ENCODE results near the gene CDK17. TPM values are rescaled to one million over a fixed set of nuclear protein-coding genes. Genes with fewer than 3 reads are reported as not detected.

CDK17 gene
- total and polyA plus RNA-seq, 2 of the 8 experiments (the other 6 are each of a cell fraction or from before 2014, with no cell fraction given): 5.8 to 20.0 TPM

DNA sequence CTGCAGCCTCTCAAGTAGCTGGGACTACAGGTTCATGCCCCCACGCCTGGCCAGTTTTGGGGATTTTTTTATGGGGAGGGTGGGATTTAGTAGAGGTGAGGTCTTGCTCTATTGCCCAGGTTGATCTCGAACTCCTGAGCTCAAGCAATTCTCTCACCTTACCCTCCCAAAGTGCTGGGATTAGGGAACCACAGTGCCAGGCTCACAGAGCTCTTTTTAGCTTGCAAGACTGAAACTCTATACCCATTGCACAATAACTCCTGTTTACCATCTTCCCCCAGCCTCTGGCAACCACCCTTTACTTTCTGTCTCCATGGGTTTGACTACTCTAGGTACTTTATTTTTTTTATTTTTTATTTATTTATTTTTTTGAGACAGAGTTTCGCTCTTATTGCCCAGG is 25.7 kb upstream of the CDK17 start:
- no peak overlapping the region for H4K91ac ChIP-seq (replicated peaks; ENCODE audit: insufficient read length, low read length)
- H3K4me3 ChIP-seq (ENCODE audit: extremely low read depth in 1 of 4, insufficient read depth in 2 of 4, low read depth in 3 of 4, low read length in 4 of 4): no peak overlapping the region
- H3K79me2 ChIP-seq (ENCODE audit: control insufficient read depth in 1 of 2, insufficient read depth in 2 of 2, low read length in 2 of 2): no peaks in the 10 kb centered on the region
- H4K20me1 ChIP-seq (replicated peaks in 1 of 2; ENCODE audit: control insufficient read depth in 1 of 2, insufficient read depth in 2 of 2, low read length in 2 of 2): no peaks in the 10 kb centered on the region
- no peak overlapping the region for H2BK20ac ChIP-seq (ENCODE audit: low read length)
- no peak overlapping the region for H2AFZ ChIP-seq (ENCODE audit: low read length)
- DNase-seq (ENCODE audit: low read depth in 1 of 2, low spot score in 2 of 2) (no peak), FAIRE-seq (no peak)
- no peaks in the 10 kb centered on the region for H3K27me3 ChIP-seq (replicated peaks in 1 of 4; ENCODE audit: control insufficient read depth in 3 of 4, extremely low read depth in 1 of 4, insufficient read depth in 3 of 4, low read length in 3 of 4)
- H3K27ac ChIP-seq (ENCODE audit: low read depth, low read length): no peak overlapping the region
- H2BK15ac ChIP-seq (ENCODE audit: low read length): no peak overlapping the region
- H3K14ac ChIP-seq (ENCODE audit: insufficient read length): no peak overlapping the region
- H3K79me1 ChIP-seq (ENCODE audit: low read depth, low read length): no peaks in the 10 kb centered on the region
- no peak overlapping the region for H2AK5ac ChIP-seq (ENCODE audit: low read depth, low read length)
- no peaks in the 10 kb centered on the region for H3K23me2 ChIP-seq (ENCODE audit: low read depth, low read length)
- no peak overlapping the region for H4K8ac ChIP-seq (ENCODE audit: extremely low read depth, insufficient read depth, low read length)
- peaks cover 0 to 4% (median 0%) of the 10 kb centered on the region in 4 experiments; a peak in 3 of 7 replicates for H3K4me1 ChIP-seq (replicated peaks in 1 of 4; ENCODE audit: control insufficient read depth in 3 of 4, insufficient read depth in 4 of 4, low read length in 3 of 4)
- ChIA-PET POLR2A (ENCODE audit: partially characterized antibody) (no interaction called here), CTCF (ENCODE audit: partially characterized antibody) (interaction anchor here (1.1 to 1.4 kb wide), 2 partner anchors 25 to 211 kb away, joined by 3 to 5 read pairs; no protein-coding TSS in a partner anchor)
- no peak overlapping the region for H3K9ac ChIP-seq (replicated peaks in 1 of 4; ENCODE audit: extremely low read depth in 1 of 4, low read depth in 3 of 4, low read length in 3 of 4)
- no peak overlapping the region for H2BK12ac ChIP-seq (ENCODE audit: low read depth, low read length)
- TF ChIP-seq, protein P1, sequence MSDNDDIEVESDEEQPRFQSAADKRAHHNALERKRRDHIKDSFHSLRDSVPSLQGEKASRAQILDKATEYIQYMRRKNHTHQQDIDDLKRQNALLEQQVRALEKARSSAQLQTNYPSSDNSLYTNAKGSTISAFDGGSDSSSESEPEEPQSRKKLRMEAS (IDR thresholded peaks at IDR 0.05): no peak
- no peak for TF ChIP-seq NANOG (IDR thresholded peaks at IDR 0.05; ENCODE audit: insufficient read depth, low read depth, low read length, poor library complexity, severe bottlenecking)
- TF ChIP-seq SP2 (IDR thresholded peaks at IDR 0.05; ENCODE audit: low read length): no peak
- TF ChIP-seq CBX8 (IDR thresholded peaks at IDR 0.05; ENCODE audit: borderline replicate concordance, low read depth, low read length): no peak
- no peak for TF ChIP-seq TEAD4 (IDR thresholded peaks at IDR 0.05; ENCODE audit: low read depth, low read length)
- no peak for TF ChIP-seq SRF (IDR thresholded peaks at IDR 0.05; ENCODE audit: low read depth, low read length)
- no peak for TF ChIP-seq FOSL1 (IDR thresholded peaks at IDR 0.05; ENCODE audit: insufficient read depth, low read depth, low read length)
- H4K5ac ChIP-seq (ENCODE audit: insufficient read length, low read depth, low read length): no peak overlapping the region
- H3K56ac ChIP-seq (replicated peaks; ENCODE audit: insufficient read length, low read depth, low read length): no peak overlapping the region
- WGBS, 2 experiments (ENCODE audit: extremely low coverage in 1 of 2, insufficient coverage in 1 of 2, insufficient read length in 1 of 2, insufficient replicate concordance in 2 of 2, low coverage in 1 of 2, low lambda C conversion rate in 2 of 2, missing lambda C conversion rate in 1 of 2): 88% methylated on average over 3 of the region's 3 CpGs; no CpG with 5 or more reads in 1 of the 2 experiments
- H3K4ac ChIP-seq (replicated peaks; ENCODE audit: insufficient read length, low read depth, low read length): no peak overlapping the region
- no peaks in the 10 kb centered on the region for H3K9me3 ChIP-seq (ENCODE audit: insufficient read depth in 2 of 2, low read depth in 1 of 2, low read length in 1 of 2)
- no peak overlapping the region for H3K23ac ChIP-seq (ENCODE audit: insufficient read length)
- H2BK5ac ChIP-seq (ENCODE audit: low read depth, low read length): no peak overlapping the region
- H3K36me3 ChIP-seq (ENCODE audit: control insufficient read depth in 2 of 4, insufficient read depth in 4 of 4, low read length in 3 of 4): no peaks in the 10 kb centered on the region
- H3K18ac ChIP-seq (ENCODE audit: extremely low read depth, low read length): no peak overlapping the region
- H3K4me2 ChIP-seq (ENCODE audit: insufficient read depth in 1 of 2, low read depth in 2 of 2, low read length in 2 of 2): no peak overlapping the region
- H2BK120ac ChIP-seq (replicated peaks; ENCODE audit: low read depth, low read length): no peak overlapping the region
